ENCODE results near the gene PPEF1. TPM values are rescaled to one million over a fixed set of nuclear protein-coding genes. Genes with fewer than 3 reads are reported as not detected.

Gene PPEF1
- total and polyA plus RNA-seq, 9 of the 15 experiments (the other 6 are each of a cell fraction or from before 2014, with no cell fraction given) = not detected

DNA sequence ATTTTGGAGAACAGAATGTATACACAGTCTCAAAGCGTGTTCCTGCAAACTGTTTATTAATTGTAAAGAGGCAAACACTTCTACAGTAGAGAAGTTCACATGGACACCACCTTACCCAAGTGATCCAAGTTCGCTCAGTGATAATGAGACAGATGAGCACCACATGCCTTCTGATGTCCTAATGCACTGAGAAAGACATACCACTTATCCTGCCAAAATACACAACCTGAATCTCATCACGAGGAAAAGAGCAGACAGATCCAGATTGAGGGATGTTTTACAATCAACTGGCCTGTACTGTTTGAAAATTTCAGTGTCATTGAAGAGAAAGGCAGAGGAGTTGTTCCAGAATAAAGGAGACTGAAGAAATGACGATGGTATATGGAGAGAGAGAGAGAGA lies 12.4 kb downstream of the PPEF1 start (continued):
- TF ChIP-seq, protein P1, sequence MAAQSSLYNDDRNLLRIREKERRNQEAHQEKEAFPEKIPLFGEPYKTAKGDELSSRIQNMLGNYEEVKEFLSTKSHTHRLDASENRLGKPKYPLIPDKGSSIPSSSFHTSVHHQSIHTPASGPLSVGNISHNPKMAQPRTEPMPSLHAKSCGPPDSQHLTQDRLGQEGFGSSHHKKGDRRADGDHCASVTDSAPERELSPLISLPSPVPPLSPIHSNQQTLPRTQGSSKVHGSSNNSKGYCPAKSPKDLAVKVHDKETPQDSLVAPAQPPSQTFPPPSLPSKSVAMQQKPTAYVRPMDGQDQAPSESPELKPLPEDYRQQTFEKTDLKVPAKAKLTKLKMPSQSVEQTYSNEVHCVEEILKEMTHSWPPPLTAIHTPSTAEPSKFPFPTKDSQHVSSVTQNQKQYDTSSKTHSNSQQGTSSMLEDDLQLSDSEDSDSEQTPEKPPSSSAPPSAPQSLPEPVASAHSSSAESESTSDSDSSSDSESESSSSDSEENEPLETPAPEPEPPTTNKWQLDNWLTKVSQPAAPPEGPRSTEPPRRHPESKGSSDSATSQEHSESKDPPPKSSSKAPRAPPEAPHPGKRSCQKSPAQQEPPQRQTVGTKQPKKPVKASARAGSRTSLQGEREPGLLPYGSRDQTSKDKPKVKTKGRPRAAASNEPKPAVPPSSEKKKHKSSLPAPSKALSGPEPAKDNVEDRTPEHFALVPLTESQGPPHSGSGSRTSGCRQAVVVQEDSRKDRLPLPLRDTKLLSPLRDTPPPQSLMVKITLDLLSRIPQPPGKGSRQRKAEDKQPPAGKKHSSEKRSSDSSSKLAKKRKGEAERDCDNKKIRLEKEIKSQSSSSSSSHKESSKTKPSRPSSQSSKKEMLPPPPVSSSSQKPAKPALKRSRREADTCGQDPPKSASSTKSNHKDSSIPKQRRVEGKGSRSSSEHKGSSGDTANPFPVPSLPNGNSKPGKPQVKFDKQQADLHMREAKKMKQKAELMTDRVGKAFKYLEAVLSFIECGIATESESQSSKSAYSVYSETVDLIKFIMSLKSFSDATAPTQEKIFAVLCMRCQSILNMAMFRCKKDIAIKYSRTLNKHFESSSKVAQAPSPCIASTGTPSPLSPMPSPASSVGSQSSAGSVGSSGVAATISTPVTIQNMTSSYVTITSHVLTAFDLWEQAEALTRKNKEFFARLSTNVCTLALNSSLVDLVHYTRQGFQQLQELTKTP (IDR thresholded peaks at IDR 0.05; ENCODE audit: low read depth in 1 of 2, partially characterized antibody in 2 of 2) = no peak
- no peak for TF ChIP-seq ZNF3 (CRISPR knock-in tag; IDR thresholded peaks at IDR 0.05)
- no peak for TF ChIP-seq CBFB (CRISPR knock-in tag; IDR thresholded peaks at IDR 0.05)
- TF ChIP-seq PCBP1 (IDR thresholded peaks at IDR 0.05; ENCODE audit: low read depth, low read length, poor library complexity, severe bottlenecking) = no peak
- TF ChIP-seq HNRNPLL (IDR thresholded peaks at IDR 0.05; ENCODE audit: low read depth, low read length, poor library complexity, severe bottlenecking) = no peak
- TF ChIP-seq, protein P2, sequence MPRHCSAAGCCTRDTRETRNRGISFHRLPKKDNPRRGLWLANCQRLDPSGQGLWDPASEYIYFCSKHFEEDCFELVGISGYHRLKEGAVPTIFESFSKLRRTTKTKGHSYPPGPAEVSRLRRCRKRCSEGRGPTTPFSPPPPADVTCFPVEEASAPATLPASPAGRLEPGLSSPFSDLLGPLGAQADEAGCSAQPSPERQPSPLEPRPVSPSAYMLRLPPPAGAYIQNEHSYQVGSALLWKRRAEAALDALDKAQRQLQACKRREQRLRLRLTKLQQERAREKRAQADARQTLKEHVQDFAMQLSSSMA (CRISPR knock-in tag; IDR thresholded peaks at IDR 0.05) = no peak
- TF ChIP-seq, protein P3, sequence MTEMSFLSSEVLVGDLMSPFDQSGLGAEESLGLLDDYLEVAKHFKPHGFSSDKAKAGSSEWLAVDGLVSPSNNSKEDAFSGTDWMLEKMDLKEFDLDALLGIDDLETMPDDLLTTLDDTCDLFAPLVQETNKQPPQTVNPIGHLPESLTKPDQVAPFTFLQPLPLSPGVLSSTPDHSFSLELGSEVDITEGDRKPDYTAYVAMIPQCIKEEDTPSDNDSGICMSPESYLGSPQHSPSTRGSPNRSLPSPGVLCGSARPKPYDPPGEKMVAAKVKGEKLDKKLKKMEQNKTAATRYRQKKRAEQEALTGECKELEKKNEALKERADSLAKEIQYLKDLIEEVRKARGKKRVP (CRISPR knock-in tag; IDR thresholded peaks at IDR 0.05) = no peak
